ENCODE data around the gene METTL21C.

METTL21C gene

GRCh38 chr13:102694937-102695336 is at the start of gene METTL21C:
Gene METTL21C, minus strand, starts transcription at chr13:102695044. Its CDS starts 546 bp downstream, at chr13:102694498.
- Histone ChIP-seq H3K4me3 (replicated peaks; ENCODE audit: low read depth, low read length) (no peak within 1 kb of the TSS), H3K27me3 (replicated peaks; ENCODE audit: control insufficient read depth, insufficient read depth, low read length) (no peaks in the 10 kb centered on the region), H3K36me3 (ENCODE audit: control insufficient read depth, insufficient read depth, low read length) (no peaks in the 10 kb centered on the region)
- no peak for DNase-seq (ENCODE audit: extremely low read depth, insufficient read length)
- no peak for TF ChIP-seq CTCF (IDR thresholded peaks at IDR 0.05; ENCODE audit: insufficient read depth, low read length, poor library complexity, severe bottlenecking)

DNA sequence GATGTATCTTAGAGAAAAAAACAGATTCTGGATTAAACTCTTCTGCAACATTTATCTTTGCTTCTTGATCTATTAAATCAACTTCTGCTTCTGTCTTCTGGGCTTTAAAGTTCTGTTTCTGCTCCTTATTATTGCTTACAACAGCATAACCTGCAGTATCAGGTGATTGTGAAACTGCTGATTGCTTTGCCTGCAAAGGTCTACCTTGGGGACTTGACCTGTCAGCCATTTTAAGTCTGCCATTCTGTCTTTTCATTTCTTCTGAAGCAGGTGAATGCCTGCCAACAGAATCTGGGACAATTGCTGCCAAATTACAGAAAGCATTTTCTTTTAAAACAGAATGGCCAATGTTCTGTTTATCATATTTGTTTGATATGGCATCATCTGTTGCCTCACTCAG is 47.7 kb upstream of the METTL21C start:
- Histone ChIP-seq H3K4me3 (replicated peaks; ENCODE audit: low read depth, low read length) (no peak overlapping the region), H3K36me3 (ENCODE audit: control insufficient read depth, insufficient read depth, low read length) (no peaks in the 10 kb centered on the region), H3K27me3 (replicated peaks; ENCODE audit: control insufficient read depth, insufficient read depth, low read length) (no peaks in the 10 kb centered on the region)
- TF ChIP-seq CTCF (IDR thresholded peaks at IDR 0.05; ENCODE audit: insufficient read depth, low read length, poor library complexity, severe bottlenecking): no peak
- DNase-seq (ENCODE audit: extremely low read depth, insufficient read length): no peak

GRCh38 chr13:102742101-102742500 is 47.3 kb upstream of the METTL21C start:
- TF ChIP-seq CTCF (IDR thresholded peaks at IDR 0.05; ENCODE audit: insufficient read depth, low read length, poor library complexity, severe bottlenecking): no peak
- no peak for DNase-seq (ENCODE audit: extremely low read depth, insufficient read length)
- H3K36me3 ChIP-seq (ENCODE audit: control insufficient read depth, insufficient read depth, low read length): no peaks in the 10 kb centered on the region
- H3K27me3 ChIP-seq (replicated peaks; ENCODE audit: control insufficient read depth, insufficient read depth, low read length): no peaks in the 10 kb centered on the region; the same call in 1 of the 2 replicates
- H3K4me3 ChIP-seq (replicated peaks; ENCODE audit: low read depth, low read length): no peak overlapping the region

DNA sequence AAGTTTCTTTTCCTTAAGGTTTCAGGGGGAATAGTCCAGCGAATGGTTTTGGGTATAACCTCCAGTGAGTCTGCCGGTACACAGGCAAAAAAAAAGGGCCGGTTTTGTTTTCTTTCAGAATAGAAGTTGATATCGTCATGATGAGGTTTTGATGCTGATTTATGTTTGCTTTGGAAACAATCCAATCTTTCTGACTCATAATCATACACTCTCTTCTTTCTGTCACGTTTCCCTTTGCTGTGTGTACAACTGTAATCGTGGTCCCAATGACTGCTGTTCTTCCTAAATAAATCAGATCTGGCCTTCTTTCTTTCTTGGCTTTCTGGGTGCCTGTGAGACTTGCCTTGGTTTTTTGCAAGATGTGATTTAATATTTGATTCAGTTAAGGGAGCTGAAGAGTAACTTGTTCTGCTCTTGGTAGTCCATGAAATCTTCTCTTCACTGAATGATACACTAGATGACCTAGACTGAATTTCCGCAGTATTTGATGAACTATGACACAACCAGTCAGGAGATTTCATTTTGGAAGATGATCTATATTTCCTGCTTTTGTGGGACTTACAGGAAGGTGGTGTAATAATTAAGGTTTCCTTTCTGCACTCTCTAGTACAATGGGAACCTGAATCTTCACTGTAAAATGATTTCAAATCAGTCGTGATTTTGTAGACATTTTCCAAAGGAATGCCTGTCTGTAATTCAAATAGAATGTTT is 34.9 kb upstream of the METTL21C start:
- H3K4me3 ChIP-seq (replicated peaks; ENCODE audit: low read depth, low read length): no peak overlapping the region
- TF ChIP-seq CTCF (IDR thresholded peaks at IDR 0.05; ENCODE audit: insufficient read depth, low read length, poor library complexity, severe bottlenecking): no peak
- no peaks in the 10 kb centered on the region for H3K27me3 ChIP-seq (replicated peaks; ENCODE audit: control insufficient read depth, insufficient read depth, low read length)
- no peaks in the 10 kb centered on the region for H3K36me3 ChIP-seq (ENCODE audit: control insufficient read depth, insufficient read depth, low read length)
- no peak for DNase-seq (ENCODE audit: extremely low read depth, insufficient read length)

- DNase-seq (ENCODE audit: extremely low read depth, insufficient read length): no peak
- no peaks in the 10 kb centered on the region for H3K36me3 ChIP-seq (ENCODE audit: control insufficient read depth, insufficient read depth, low read length)
- H3K4me3 ChIP-seq (replicated peaks; ENCODE audit: low read depth, low read length): no peak overlapping the region
- no peaks in the 10 kb centered on the region for H3K27me3 ChIP-seq (replicated peaks; ENCODE audit: control insufficient read depth, insufficient read depth, low read length)
- TF ChIP-seq CTCF (IDR thresholded peaks at IDR 0.05; ENCODE audit: insufficient read depth, low read length, poor library complexity, severe bottlenecking): no peak
Observed at GRCh38 chr13:102726430-102726829, 31.6 kb upstream of the METTL21C start.

DNA sequence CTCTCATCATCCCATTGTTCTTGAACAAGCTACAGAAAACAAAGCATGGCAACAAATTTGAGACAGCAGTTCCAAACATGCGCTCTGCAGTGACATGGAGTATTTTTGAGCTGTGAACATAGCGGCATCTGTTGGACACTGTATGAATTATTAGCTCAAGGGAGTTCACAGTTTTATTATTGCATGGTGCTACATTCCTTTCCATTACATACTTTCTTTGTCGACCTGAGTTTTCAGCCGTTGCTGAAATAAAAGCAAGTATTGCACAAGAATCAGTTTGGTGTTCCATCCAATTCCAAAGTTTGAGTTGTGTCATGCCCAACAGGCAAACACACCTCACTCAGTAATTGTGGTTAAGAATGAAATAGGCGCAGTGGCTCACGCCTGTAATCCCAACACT is 30.1 kb upstream of the METTL21C start:
- TF ChIP-seq CTCF (IDR thresholded peaks at IDR 0.05; ENCODE audit: insufficient read depth, low read length, poor library complexity, severe bottlenecking): peak; percentile 18
- H3K27me3 ChIP-seq (replicated peaks; ENCODE audit: control insufficient read depth, insufficient read depth, low read length): no peaks in the 10 kb centered on the region
- DNase-seq (ENCODE audit: extremely low read depth, insufficient read length): no peak
- H3K36me3 ChIP-seq (ENCODE audit: control insufficient read depth, insufficient read depth, low read length): no peaks in the 10 kb centered on the region
- no peak overlapping the region for H3K4me3 ChIP-seq (replicated peaks; ENCODE audit: low read depth, low read length)

All from GM06990 (cell line).